ENCODE data around the gene ITGA6. TPM values are rescaled to one million over a fixed set of nuclear protein-coding genes. Genes with fewer than 3 reads are reported as not detected.

ITGA6 gene
- total RNA-seq, 1 experiment from 2014 or later = 78.3 TPM

- Histone ChIP-seq H3K14ac (ENCODE audit: insufficient read depth, low read length) (no peak overlapping the region), H4K5ac (ENCODE audit: insufficient read length, low read depth, low read length) (no peak overlapping the region), H3K79me1 (ENCODE audit: insufficient read depth, low read depth, low read length, poor library complexity, severe bottlenecking) (no peaks in the 10 kb centered on the region), H2BK120ac (ENCODE audit: low read depth, low read length, poor library complexity, severe bottlenecking) (no peak overlapping the region), H3K23ac (ENCODE audit: insufficient read length, low read depth, low read length) (no peak overlapping the region), H3K9me3 (ENCODE audit: control insufficient read depth, low read depth, low read length) (no peaks in the 10 kb centered on the region), H3K79me2 (ENCODE audit: insufficient read depth, low read length) (no peaks in the 10 kb centered on the region), H3K27ac (ENCODE audit: insufficient read length, low read depth, low read length) (no peak overlapping the region), H4K20me1 (ENCODE audit: control insufficient read depth, insufficient read depth, insufficient read length) (no peaks in the 10 kb centered on the region), H3T11ph (ENCODE audit: low read length) (no peak overlapping the region), H3K4ac (ENCODE audit: low read depth, low read length) (no peak overlapping the region), H2BK5ac (ENCODE audit: insufficient read length, low read length) (no peak overlapping the region), H2BK12ac (ENCODE audit: insufficient read length, low read depth, low read length) (no peak overlapping the region), H3K18ac (ENCODE audit: insufficient read length, low read depth, low read length) (no peak overlapping the region), H3K23me2 (ENCODE audit: insufficient read length, low read depth, low read length, poor library complexity, severe bottlenecking) (peaks cover 6% of the 10 kb centered on the region), H3K4me2 (ENCODE audit: insufficient read depth, insufficient read length, low read length) (no peak overlapping the region), H2AFZ (ENCODE audit: low read length) (no peak overlapping the region), H2BK15ac (ENCODE audit: low read depth, low read length) (no peak overlapping the region), H4K8ac (replicated peaks; ENCODE audit: insufficient read length, low read depth, low read length) (no peak overlapping the region), H3K56ac (ENCODE audit: insufficient read length, low read depth, low read length) (no peak overlapping the region), H3K4me1 (ENCODE audit: insufficient read depth, low read length) (peaks cover 3% of the 10 kb centered on the region; the same call in 1 of the 2 replicates), H4K91ac (ENCODE audit: insufficient read length, low read depth, low read length) (no peak overlapping the region), H3K9ac (ENCODE audit: extremely low read depth, insufficient read length, low read length) (no peak overlapping the region), H2AK5ac (ENCODE audit: insufficient read length, low read length) (no peak overlapping the region), H2BK20ac (ENCODE audit: low read depth, low read length, poor library complexity, severe bottlenecking) (no peak overlapping the region), H3K27me3 (ENCODE audit: insufficient read depth, low read length) (no peaks in the 10 kb centered on the region; the same call in 1 of the 2 replicates)
- no peak for TF ChIP-seq CTCF (conservative IDR thresholded peaks at IDR 0.05)
- no peak for DNase-seq
- Mint-ChIP-seq H3K4me1 (peaks cover 26 to 35% of the 10 kb centered on the region in 2 experiments), H3K9me3 (peaks cover 0 to 5% of the 10 kb centered on the region in 2 experiments; a peak in 1 of 5 replicates), H3K36me3 (ENCODE audit: insufficient read depth in 1 of 3, low read depth in 3 of 3) (no peaks in the 10 kb centered on the region), H3K27me3 (ENCODE audit: low read depth) (peaks cover 4% of the 10 kb centered on the region), H3K4me3 (no peak overlapping the region), H3K27ac (no peak overlapping the region)
- no CpG with 5 or more reads among the region's 6 CpGs for WGBS (ENCODE audit: extremely low coverage, insufficient read length, low lambda C conversion rate)
Measured at GRCh38 chr2:172423160-172423559, 4.2 kb upstream of the ITGA6 start.

Data from H9 (cell line).